Loucy (cell line): ENCODE results near the gene HTR2A.

Experiments
- H2AFZ ChIP-seq: fragments of 200-600 bp; sonication (generic); 2 replicates; pipeline ENCODE4 v1.6.0; 2016; ENCODE audit warnings: antibody characterized with exemption, mild to moderate bottlenecking, low read length, moderate library complexity
- H3F3A ChIP-seq: fragments of 200-600 bp; 2 replicates; pipeline ENCODE4 v1.6.0; 2016; ENCODE audit warnings: antibody characterized with exemption, low read depth, mild to moderate bottlenecking
- H3K27me3 ChIP-seq: fragments of 200-600 bp; sonication (generic); 2 replicates; pipeline ENCODE4 v1.6.1; 2014; ENCODE audit warnings: low read length, mild to moderate bottlenecking; ENCODE audit not compliant: insufficient read depth, poor library complexity, severe bottlenecking
- H3K36me3 ChIP-seq: fragments of 200-600 bp; sonication (generic); 2 replicates; pipeline ENCODE4 v1.6.1; 2016; ENCODE audit warnings: low read length; ENCODE audit not compliant: insufficient read depth
- H3K4me1 ChIP-seq: fragments of 200-600 bp; sonication (generic); 2 replicates; pipeline ENCODE4 v1.5.1; 2014; ENCODE audit warnings: low read length, mild to moderate bottlenecking; ENCODE audit not compliant: insufficient read depth, poor library complexity, severe bottlenecking
- H3K4me2 ChIP-seq: fragments of 200-600 bp; sonication (generic); 2 replicates; pipeline ENCODE4 v1.6.0; 2014; ENCODE audit warnings: antibody characterized with exemption, low read length, low read depth, mild to moderate bottlenecking; ENCODE audit not compliant: poor library complexity, severe bottlenecking
- H3K4me3 ChIP-seq: fragments of 200-600 bp; sonication (generic); 2 replicates; pipeline ENCODE4 v1.5.1; 2014; ENCODE audit warnings: low read length, mild to moderate bottlenecking, mixed read lengths; ENCODE audit not compliant: poor library complexity, severe bottlenecking
- H3K79me2 ChIP-seq: fragments of 200-600 bp; sonication (generic); 2 replicates; pipeline ENCODE4 v1.6.1; 2014; ENCODE audit warnings: low read length; ENCODE audit not compliant: insufficient read depth
- H3K9ac ChIP-seq: fragments of 200-600 bp; sonication (generic); 2 replicates; pipeline ENCODE4 v1.6.0; 2014; ENCODE audit warnings: mild to moderate bottlenecking, low read depth, low read length, moderate library complexity; ENCODE audit not compliant: poor library complexity, severe bottlenecking
- H3K9me2 ChIP-seq: fragments of 200-600 bp; sonication (generic); replicated peaks from 2 replicates; pipeline ENCODE4 v1.6.1; 2016; ENCODE audit warnings: low read depth, low read length, mixed read lengths
- H3K9me3 ChIP-seq: fragments of 200-600 bp; sonication (generic); 2 replicates; pipeline ENCODE4 v1.6.1; 2014; ENCODE audit warnings: mild to moderate bottlenecking, antibody characterized with exemption, low read length, low read depth; ENCODE audit not compliant: insufficient read depth
- H4K20me1 ChIP-seq: fragments of 200-600 bp; sonication (generic); 2 replicates; pipeline ENCODE4 v1.6.0; 2014; ENCODE audit warnings: antibody characterized with exemption, low read length, mild to moderate bottlenecking; ENCODE audit not compliant: insufficient read depth, poor library complexity, severe bottlenecking
- EZH2phosphoT487 ChIP-seq: fragments of 200-600 bp; IDR thresholded peaks from 2 replicates; pipeline ENCODE4 v1.6.1; 2018; ENCODE audit warnings: antibody characterized with exemption, mild to moderate bottlenecking, moderate library complexity, borderline replicate concordance
- TF ChIP-seq, protein P1 (sequence below): fragments of 200-600 bp; sonication (generic); conservative IDR thresholded peaks from 2 replicates; pipeline ENCODE4 v1.5.1; 2014; ENCODE audit warnings: mild to moderate bottlenecking, antibody characterized with exemption, low read length

Gene HTR2A

DNA sequence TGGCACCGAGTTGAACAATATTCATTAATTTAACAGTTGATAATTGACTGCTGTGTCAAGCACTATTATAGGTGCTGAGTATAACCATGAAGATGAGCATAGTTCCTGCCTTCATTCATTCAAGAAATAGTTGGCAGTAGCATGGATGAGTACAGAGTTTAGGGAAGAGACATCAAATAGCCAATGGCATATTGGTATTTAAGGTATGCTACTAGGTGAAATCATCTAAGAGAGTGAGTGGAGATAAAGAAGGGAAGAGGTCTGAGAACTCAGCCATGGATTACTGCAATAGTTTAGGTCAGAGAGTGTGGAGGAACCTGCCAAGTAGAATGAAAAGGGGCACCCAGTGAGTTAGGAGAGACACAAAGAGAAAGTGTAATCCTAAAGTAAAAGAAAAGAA, 4.9 kb upstream of the HTR2A start:
- Histone ChIP-seq H3K9me2 (no peaks in the 10 kb centered on the region), H3F3A (no peaks in the 10 kb centered on the region), H3K4me1 (peaks cover 2% of the 10 kb centered on the region), H4K20me1 (no peaks in the 10 kb centered on the region), H2AFZ (no peak overlapping the region), H3K9ac (no peak overlapping the region), H3K79me2 (no peaks in the 10 kb centered on the region), H3K27me3 (no peaks in the 10 kb centered on the region), H3K36me3 (no peaks in the 10 kb centered on the region), H3K4me3 (no peak overlapping the region), H3K9me3 (no peaks in the 10 kb centered on the region), H3K4me2 (no peak overlapping the region)
- TF ChIP-seq, protein P1, sequence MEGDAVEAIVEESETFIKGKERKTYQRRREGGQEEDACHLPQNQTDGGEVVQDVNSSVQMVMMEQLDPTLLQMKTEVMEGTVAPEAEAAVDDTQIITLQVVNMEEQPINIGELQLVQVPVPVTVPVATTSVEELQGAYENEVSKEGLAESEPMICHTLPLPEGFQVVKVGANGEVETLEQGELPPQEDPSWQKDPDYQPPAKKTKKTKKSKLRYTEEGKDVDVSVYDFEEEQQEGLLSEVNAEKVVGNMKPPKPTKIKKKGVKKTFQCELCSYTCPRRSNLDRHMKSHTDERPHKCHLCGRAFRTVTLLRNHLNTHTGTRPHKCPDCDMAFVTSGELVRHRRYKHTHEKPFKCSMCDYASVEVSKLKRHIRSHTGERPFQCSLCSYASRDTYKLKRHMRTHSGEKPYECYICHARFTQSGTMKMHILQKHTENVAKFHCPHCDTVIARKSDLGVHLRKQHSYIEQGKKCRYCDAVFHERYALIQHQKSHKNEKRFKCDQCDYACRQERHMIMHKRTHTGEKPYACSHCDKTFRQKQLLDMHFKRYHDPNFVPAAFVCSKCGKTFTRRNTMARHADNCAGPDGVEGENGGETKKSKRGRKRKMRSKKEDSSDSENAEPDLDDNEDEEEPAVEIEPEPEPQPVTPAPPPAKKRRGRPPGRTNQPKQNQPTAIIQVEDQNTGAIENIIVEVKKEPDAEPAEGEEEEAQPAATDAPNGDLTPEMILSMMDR, result no peak
- no peak for TF ChIP-seq EZH2phosphoT487

DNA sequence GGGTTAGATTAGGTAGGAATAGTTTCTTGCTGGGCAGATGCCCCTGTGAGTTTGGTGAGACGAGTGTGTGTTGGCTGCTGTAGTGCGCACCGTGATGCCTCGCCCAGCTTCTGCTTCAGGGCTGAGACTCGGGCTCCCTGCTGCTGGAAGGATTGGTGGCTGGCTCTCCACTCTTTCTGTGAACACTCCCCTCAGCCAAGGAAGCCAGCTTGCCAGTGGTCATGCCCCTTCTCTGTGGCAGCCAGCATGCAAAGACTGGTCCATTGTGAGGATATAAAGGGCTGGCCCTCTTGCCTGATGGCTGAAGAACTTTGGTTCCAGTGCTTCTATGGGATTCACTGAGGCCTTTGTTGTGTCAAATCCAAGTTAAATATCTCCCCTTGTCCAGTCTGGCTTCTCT, 2.9 kb upstream of the HTR2A start:
- Histone ChIP-seq H3K9me2 (no peaks in the 10 kb centered on the region), H3K4me1 (peaks cover 5% of the 10 kb centered on the region), H3K27me3 (no peaks in the 10 kb centered on the region), H2AFZ (no peak overlapping the region), H3K9me3 (no peaks in the 10 kb centered on the region), H3K36me3 (no peaks in the 10 kb centered on the region), H3K9ac (no peak overlapping the region), H3F3A (no peaks in the 10 kb centered on the region), H3K79me2 (no peaks in the 10 kb centered on the region), H4K20me1 (no peaks in the 10 kb centered on the region), H3K4me3 (no peak overlapping the region), H3K4me2 (no peak overlapping the region)
- TF ChIP-seq, protein P1, result no peak
- TF ChIP-seq EZH2phosphoT487, result no peak

DNA sequence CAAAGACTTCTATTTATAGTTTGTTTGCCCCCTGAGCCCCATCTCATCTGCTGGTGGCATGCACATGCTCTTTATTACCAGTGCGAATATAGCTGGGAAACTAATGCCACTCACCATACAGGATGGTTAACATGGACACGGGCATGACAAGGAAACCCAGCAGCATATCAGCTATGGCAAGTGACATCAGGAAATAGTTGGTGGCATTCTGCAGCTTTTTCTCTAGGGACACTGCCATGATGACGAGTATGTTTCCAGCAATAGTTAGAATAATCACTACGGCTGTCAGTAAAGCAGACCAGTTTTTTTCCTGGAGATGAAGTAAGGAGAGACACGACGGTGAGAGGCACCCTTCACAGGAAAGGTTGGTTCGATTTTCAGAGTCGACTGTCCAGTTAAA, 1.5 kb downstream of the HTR2A start:
- no peak for TF ChIP-seq EZH2phosphoT487
- TF ChIP-seq, protein P1, result no peak
- no peaks in the 10 kb centered on the region for H3K36me3 ChIP-seq
- H3K9ac ChIP-seq, result no peak overlapping the region
- no peaks in the 10 kb centered on the region for H4K20me1 ChIP-seq
- no peaks in the 10 kb centered on the region for H3K9me3 ChIP-seq
- no peaks in the 10 kb centered on the region for H3K79me2 ChIP-seq
- peaks cover 11% of the 10 kb centered on the region for H3K4me1 ChIP-seq
- no peaks in the 10 kb centered on the region for H3F3A ChIP-seq
- no peaks in the 10 kb centered on the region for H3K27me3 ChIP-seq
- no peak overlapping the region for H3K4me3 ChIP-seq
- no peaks in the 10 kb centered on the region for H3K9me2 ChIP-seq
- H3K4me2 ChIP-seq, result no peak overlapping the region
- no peak overlapping the region for H2AFZ ChIP-seq
